ENCODE results near the gene CCL5.
"Not testable (repeated sequence)": the region's sequence is repeated elsewhere in the genome, so short reads cannot be mapped to it uniquely, and the experiment has no call there.

The CCL5 gene

GRCh38 chr17:35897772-35898171, 17.6 kb upstream of the CCL5 start:
- not testable (repeated sequence) for DNase-seq

- no peak for DNase-seq
Measured at GRCh38 chr17:35895636-35896587, 15.8 kb upstream of the CCL5 start.

- no peak for DNase-seq
Measured at GRCh38 chr17:35894206-35894605, 14.0 kb upstream of the CCL5 start.

GRCh38 chr17:35893751-35894150, 13.6 kb upstream of the CCL5 start:
- no peak for DNase-seq

GRCh38 chr17:35892091-35893035, 12.2 kb upstream of the CCL5 start:
- DNase-seq: peak; percentile 41

- DNase-seq: no peak
Measured at GRCh38 chr17:35891269-35891668, 11.1 kb upstream of the CCL5 start.

- no peak for DNase-seq
Measured at GRCh38 chr17:35890774-35891155, 10.6 kb upstream of the CCL5 start.

- DNase-seq: no peak
Measured at GRCh38 chr17:35889818-35890773, 9.9 kb upstream of the CCL5 start.

- DNase-seq: no peak
Measured at GRCh38 chr17:35889241-35889640, 9.1 kb upstream of the CCL5 start.

GRCh38 chr17:35878361-35878760, 1.8 kb downstream of the CCL5 start:
- DNase-seq: no peak

GRCh38 chr17:35877345-35878029, 2.7 kb downstream of the CCL5 start:
- no peak for DNase-seq

GRCh38 chr17:35876534-35876933, 3.6 kb downstream of the CCL5 start:
- DNase-seq: no peak

GRCh38 chr17:35875800-35876139, 4.4 kb downstream of the CCL5 start:
- DNase-seq: no peak

GRCh38 chr17:35875072-35875799, 4.9 kb downstream of the CCL5 start:
- no peak for DNase-seq

GRCh38 chr17:35872196-35872980, 7.8 kb downstream of the CCL5 start:
- DNase-seq: no peak

GRCh38 chr17:35870906-35871819, 9.0 kb downstream of the CCL5 start:
- DNase-seq: no peak

GRCh38 chr17:35868737-35869136, 11.4 kb downstream of the CCL5 start, which contains the start of gene HEATR9:
HEATR9 (minus strand) TSS chr17:35868891; CDS start chr17:35868742, 149 bp downstream.
- no peak for DNase-seq

- DNase-seq: no peak
Measured at GRCh38 chr17:35867574-35867973, 12.6 kb downstream of the CCL5 start.

GRCh38 chr17:35866341-35866950, 13.7 kb downstream of the CCL5 start:
- no peak for DNase-seq
